HG02798 (cell line): Measurements from ENCODE around the gene TMEM126A.
A peak's percentile ranks its signal among the peaks of the same experiment; 100 is the strongest.
"Not testable (repeated sequence)": the region's sequence is repeated elsewhere in the genome, so short reads cannot be mapped to it uniquely, and the experiment has no call there.

Experiments
- ATAC-seq: cut with Tn5 transposase; IDR thresholded peaks from one replicate; pipeline ENCODE4 v1.9.1; 2021; ENCODE audit warnings: mild to moderate bottlenecking; ENCODE audit not compliant: unreplicated experiment, poor library complexity

The TMEM126A gene

DNA sequence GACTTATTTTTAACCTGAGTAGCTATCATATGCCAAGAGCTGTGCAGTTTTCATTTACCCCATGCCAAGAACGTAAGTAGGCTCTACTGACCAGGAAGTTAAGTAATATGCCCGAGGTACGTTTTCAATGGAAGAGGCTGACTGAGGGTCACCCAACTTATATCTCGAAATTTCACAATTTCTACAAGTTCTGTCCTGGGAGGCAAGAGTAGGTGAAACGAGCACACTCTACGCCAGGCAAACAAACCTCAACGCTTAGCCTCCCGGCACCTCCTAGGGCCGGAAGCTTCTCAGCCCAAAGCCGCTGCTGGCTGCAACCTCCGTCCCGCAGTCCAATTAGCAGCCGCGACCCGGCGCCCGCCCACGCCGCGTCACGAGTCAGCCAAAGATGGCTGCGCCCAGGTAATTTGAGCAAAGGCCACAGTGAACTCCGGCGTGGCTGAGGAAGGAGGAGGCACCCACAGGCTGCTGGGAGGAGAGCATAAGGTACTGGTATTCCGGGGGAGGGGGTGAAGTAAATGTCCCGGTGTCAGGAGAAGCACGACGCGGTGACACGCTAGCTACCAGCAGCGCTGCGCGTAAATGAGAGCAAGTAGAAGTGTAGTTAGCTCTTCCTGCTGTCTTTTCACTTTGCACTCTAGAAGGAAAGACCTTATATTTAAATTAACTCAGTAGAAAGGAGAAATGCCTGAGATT is at the start of gene TMEM126A:
TSS of gene TMEM126A (plus strand) at position 364 of the 696 bp plus-strand sequence. CDS start 2,289 bp downstream, outside the sequence.
- ATAC-seq: peak; percentile 100

DNA sequence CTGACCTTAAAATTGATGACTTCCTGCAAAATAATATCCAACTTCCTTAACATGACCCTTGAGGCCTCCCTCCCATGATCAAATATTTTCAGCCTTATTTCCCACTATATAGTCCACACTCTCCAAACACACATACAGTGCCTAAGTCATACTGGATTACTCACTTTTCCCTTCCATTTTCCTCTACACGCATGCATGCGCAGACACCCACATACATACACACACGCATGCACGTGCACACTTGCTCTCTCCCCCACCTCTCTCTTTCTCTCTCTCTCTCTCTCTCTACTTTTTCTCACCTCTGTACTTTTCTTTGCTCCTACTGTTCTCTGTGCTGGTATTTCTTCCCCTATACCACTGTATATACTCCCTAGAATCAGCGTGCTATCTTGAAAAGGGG is 48.7 kb upstream of the TMEM126A start:
- no peak for ATAC-seq

DNA sequence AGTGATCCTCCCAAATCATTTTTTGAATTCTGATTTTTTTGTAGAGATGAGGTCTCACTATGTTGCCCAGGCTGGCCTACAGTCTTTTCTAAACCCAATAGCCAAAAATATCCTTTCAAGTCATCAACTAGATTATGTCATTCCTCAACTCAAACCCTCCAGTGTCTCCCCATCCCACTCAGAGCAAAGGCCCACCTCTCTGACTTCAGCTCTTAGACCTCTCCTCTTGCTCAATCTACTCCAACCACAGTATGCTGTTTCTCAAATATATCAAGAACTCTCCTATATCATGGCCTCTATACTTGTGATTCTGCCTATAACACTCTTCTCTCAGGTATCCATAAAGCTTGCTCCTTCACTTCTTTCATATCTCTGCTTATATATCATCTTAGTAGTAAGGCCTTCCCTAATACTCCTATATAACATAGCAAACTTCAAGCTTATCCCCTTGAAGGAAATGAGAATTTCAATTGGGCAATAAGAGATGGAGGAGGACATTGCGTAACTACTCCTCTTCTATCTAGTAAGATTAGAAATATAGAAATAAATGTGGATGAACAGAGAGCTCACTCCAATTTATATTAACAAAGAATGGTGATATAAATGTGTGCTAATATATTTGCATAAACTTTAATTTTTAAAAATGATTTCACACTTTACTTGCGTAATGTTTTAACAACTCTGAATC is 45.1 kb upstream of the TMEM126A start:
- no peak for ATAC-seq

DNA sequence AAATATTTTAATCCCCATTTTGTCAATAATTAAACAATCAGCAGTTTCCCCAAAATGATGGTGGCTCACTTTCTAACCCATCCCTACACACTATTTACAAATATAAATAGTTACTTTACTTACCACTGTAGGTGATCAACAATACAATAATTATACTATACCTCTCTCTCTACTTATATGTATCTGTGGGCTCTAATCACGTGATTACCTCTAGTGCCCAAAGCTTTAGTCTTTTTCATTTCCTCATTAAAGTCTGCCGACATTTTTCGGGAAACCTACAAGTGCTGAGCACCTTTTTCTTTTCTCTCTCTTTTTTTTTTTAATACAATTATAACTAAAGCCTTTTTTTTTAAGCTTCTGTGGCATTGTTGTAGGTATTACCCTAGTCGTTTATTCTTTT is 44.5 kb upstream of the TMEM126A start:
- no peak for ATAC-seq

DNA sequence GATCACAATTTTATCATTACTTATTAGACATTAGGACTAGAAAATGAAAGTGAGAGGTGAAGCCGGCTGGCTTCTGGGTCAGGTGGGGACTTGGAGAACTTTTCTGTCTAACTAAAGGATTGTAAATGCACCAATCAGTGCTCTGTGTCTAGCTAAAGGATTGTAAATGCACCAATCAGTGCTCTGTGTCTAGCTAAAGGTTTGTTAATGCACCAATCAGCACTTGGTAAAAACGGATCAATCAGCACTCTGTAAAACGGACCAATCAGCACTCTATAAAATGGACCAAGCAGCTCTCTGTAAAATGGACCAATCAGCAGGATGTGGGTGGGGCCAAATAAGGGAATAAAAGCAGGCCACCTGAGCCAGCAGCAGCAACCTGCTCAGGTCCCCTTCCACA is 41.5 kb upstream of the TMEM126A start:
- not testable (repeated sequence) for ATAC-seq

DNA sequence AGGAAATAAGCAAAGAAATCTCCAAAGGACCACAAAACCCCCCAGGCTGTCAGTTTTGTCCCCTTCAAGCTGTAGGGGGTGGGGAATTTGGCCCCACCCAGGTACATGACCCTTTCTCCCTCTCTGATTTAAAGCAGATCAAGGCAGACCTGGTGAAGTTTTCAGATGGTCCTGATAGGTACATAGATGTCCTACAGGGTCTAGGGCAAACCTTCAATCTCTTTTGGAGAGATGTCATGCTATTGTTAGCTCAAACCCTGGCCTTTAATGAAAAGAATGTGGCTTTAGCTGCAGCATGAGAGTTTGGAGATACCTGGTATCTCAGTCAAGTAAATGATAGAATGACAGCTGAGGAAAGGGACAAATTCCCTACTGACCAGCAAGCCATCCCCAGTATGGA is 39.1 kb upstream of the TMEM126A start:
- ATAC-seq: not testable (repeated sequence)

DNA sequence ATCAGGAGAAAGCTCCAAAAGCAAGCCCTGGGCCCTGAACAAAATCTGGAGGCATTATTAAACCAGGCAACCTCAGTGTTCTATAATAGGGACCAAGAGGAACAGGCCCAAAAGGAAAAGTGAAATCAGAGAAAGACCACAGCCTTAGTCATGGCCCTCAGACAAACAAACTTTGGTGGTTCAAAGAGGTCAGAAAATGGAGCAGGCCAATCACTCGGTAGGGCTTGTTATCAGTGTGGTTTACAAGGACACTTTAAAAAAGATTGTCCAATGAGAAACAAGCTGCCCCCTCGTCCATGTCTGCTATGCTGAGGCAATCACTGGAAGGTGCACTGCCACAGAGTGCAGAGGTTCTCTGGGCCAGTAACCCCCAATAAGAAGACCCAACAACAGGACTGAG is 38.5 kb upstream of the TMEM126A start:
- ATAC-seq: not testable (repeated sequence)

DNA sequence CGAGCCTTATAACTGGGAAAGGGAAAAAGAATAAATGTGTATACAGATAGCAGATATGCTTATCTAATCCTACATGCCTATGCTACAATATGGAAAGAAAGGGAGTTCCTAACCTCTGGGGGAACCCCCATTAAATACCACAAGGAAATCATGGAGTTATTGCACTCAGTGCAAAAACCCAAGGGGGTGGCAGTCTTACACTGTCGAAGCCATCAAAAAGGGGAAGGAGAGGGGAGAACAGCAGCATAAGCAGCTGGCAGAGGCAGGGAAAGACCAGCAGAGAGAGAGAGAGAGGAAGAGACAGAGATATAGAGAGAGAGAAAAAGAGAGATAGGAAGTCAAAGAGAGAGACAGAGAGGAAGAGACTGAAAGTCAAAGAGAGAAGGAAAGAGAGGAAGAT is 36.1 kb upstream of the TMEM126A start:
- not testable (repeated sequence) for ATAC-seq

DNA sequence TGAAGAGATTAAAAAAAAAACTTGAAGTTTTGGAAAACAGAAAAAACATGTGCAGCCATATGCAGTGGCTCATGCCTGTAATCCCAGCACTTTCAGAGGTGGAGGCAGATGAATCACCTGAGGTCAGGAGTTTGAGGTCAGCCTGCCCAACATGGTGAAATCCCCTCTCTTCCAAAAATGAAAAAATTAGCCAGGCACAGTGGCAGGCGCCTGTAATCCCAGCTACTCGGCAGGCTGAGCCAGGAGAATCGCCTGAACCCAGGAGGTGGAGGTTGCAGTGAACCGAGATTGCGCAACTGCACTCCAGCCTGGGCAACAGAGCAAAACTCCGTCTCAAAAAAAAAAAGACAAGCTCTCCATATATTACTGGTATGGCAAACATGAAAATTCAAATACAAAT is 28.3 kb upstream of the TMEM126A start:
- no peak for ATAC-seq

DNA sequence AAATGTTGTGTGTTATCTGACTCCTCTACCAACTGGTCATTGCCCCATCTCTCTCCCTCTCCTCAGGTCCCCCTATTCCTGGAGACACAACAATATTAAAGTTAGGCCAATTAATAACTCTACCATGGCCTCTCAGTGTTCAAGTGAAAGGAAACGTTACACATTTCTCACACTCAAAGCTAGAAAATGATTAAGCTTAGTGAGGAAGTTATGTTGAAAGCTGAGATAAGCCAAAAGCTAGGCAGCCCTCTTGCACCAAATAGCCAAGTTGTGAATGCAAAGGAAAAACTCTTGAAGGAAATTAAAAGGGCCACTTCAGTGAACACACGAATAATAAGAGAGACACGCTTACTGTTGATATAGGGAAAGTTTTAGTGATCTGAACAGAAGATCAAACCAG is 27.5 kb upstream of the TMEM126A start:
- ATAC-seq: no peak

DNA sequence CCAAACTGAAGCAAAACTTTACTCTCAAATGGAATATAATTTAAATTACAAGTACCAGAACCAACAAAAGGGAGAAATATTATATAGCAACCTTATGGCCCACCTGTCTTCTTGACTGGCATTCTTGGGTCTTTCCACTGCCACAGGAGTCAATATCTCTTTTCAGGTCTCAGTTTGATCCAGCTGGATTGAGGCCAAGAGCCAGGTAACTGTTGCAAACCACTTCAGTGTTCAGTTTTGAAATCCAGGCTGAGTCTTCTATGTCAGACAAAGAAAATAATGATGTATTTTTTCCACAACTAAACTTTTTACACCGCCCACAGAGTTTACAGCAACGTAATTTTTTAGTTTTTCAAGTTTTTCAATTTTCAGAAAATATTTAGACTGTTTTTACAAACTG is 21.3 kb upstream of the TMEM126A start:
- no peak for ATAC-seq

DNA sequence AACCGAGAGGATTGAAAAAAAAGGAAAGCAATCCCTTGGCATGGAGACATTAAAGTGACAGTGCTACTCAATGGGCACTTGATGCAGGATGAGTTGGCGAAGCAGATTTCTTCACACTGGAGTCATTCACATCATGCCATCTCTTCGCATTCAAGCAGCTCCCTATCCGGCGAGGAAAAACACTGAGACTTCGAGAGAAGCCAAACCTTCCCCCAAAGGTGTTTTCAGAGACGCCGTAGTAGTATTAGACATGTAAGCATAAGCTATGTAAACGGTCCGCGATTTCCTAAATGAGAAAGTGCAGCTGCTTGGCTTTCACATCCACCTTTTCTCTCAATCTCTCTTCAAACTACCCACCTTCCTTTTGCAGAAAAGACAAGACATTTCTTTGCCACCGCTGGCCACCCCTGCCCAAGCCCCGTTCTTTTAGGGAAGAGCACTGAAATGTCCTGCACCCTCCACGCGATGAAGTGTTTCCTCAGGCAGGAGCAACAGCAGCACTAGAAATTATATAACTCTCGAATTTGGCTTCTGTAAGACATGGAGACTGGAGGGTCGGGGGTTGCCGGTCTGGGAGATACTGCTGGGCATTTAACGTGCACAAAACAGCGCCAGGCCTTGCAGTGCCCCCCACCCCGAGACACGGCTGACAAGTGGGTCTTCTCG is 20.3 kb upstream of the TMEM126A start, which contains the start of gene DLG2:
TSS of gene DLG2 (minus strand) at position 13 of the 666 bp plus-strand sequence.
- no peak for ATAC-seq

DNA sequence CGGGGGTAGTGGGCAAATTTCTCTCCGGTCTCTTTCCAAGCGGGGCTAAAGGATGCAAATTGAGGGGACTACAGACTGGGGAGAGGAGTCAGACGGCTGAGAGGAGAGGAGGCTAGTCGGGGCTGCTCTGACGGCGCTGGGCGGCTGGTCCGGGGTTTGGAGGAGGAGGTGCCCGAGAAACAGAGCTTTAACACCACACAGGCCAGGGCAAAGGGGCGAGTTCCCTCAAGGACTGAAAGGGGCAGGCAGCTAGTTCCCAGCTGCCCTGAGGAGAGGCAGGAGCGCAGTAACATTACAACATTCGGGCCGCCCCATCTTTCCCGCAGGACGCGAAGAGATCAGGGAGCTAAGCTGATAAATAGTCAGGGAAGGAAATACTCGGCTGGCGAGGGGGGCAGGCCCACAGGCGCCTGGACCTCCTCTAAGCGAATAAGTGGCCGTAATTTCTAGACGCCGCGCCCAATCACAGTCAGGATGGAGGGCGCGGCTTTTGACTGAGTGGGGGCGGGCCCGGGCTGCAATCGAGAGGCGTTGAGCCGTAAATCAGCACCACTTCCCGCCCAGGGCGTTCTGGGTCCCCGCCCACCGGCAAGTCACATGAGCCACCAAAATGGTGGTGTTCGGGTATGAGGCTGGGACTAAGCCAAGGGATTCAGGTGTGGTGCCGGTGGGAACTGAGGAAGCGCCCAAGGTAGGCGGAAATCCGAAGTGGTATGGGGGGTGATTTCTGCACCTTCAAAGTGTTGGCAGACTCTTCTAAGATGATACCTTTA is 19.6 kb upstream of the TMEM126A start, which contains the start of gene TMEM126B:
TSS of gene TMEM126B (plus strand) at position 596 of the 773 bp plus-strand sequence. CDS start at position 611, 15 bp downstream.
- peak; percentile 100 for ATAC-seq

DNA sequence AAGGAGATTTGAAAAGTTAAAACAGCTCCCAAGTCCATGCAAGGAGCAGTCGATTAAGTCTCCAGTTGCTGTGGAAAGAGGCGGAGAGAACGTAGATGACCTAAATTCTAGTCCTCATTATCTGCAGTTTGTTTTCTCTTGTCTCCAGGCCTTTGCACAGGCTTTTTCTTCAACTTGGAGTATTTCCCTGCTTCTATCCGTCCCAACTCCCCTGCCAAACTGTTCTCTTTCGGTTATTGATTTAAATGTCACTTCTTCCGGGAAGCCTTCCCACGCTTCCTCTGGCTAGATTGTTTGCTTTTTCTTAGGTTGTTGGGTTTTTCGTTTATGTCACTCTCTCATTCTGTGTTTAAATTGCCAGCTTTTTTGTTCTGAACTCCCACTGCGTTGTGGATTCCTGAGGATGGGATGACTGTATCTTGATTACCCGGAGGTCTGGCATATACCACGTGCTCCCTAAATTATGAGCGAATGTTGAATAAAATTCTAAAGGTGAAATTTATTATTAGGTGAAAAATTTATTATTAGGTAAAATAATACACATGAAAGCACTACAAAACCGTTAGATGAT is 18.9 kb upstream of the TMEM126A start:
- peak; percentile 10 for ATAC-seq

DNA sequence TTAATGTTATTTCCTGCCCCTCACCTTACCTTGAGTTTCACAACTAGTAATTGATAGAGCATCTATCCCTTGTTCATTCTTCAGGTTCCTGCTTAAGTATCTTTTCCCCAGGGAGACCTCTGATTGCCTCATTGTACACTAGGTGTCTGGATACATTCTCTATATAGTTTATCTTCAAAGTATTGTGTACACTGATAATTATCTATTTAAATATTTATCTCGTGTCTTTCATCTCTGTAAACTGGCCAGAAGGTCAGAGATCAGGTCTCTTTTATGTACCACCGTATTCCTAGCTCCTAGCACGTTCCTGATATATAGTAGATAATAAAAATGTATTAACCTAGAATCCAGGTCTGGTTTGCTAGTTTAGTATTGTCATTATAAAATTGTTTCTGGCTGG is 13.0 kb upstream of the TMEM126A start:
- ATAC-seq: no peak

DNA sequence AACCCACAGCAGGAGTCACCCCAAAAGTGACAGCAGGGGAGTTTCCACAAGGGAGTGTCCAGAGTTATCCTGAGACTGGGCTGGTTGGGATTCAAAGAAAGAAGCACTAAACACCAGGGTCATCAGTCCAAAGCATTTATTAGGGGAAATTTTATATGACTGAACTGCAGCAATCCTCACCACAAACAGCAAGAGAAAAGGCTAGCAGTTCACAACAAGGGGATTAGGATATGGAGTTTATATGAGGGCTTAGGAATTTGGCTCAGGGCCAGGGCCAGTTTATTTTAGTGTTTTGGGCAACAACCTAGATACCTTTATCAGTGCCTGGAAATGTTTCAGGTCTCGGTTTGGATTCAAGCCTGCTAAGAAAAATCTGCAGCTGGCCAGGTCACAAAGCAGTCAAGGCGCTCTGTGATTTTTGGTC is 4.6 kb upstream of the TMEM126A start:
- ATAC-seq: no peak

DNA sequence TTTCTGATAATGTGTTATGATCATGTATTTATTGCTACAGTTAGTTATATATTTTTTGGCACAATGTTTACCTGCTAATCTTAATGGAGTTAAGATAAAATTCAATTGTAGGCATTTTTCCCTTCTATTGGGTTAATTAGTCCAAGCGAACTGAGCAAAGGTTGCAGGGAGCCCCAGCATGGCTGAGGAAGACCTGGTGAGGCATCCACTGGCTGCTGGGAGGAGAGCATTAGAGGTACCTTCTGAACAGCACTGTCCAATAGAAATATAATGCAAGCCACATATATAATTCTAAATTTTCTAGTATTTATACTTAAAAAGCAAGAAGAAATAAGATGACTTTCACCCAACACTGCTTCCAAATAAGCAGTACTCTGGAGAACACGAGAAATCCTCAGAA is 689 bp upstream of the TMEM126A start:
- no peak for ATAC-seq

DNA sequence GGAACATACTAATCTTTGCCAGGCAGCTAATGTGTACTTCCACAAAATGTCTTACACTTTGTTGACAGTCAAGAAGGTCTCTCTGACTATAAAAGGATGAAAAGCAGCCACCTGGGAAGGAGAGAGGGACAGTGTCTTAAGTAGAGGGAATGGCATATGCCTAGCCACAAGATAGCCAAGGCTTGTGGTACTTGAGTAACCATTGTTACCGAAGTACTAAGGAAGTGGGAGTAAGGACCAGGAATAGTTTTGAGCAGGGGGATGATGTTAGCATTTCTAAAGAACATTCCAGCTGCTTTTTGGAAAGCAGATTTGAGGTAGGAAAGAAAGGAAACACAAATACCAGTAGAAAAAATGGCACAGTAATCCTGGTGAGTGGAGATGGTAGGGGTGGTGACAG is 3.4 kb downstream of the TMEM126A start:
- no peak for ATAC-seq

DNA sequence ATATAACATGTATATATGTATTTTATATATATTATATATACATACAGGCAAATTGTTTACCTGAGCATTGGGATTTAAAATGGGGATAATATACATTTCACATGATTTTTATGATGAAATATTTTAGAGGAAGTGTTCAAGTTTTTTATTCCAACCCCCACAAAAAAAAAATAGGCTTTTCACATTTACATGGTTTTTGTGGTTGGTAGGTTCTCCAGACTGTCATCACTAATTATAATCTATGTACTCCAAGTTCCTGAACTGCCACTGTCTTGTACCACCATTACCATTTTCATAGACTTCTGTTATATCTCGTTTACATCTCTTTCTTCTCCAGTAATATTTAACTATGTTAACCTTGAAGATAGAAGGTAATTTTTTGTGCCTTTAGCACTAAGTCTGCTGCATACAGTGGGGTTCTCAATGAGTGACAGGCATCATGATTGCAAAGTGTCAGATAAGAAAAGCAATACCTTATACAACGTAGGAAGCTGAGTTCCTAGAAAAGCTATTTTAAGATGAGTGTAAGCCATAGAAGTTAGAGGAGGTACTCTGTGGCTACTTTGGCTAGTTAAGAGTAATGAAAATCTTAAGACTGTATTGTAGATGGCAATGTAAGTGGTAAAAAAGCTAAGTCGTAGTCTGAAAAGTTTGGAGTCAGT is 5.2 kb downstream of the TMEM126A start:
- no peak for ATAC-seq

DNA sequence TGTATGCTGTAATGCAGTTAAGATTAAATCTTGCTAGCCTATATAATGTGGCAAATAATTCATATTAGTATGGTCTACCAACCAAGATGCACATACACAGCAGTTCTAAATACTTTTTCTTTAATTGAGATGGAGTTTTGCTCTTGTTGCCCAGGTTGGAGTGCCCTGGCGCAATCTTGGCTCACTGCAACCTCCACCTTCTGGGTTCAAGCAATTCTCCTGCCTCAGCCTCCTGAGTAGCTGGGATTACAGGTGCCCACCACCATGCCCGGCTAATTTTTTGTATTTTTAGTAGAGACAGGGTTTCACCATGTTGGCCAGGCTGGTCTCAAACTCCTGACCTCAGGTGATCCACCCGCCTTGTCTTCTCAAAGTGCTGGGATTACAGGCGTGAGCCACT is 6.6 kb downstream of the TMEM126A start:
- ATAC-seq: not testable (repeated sequence)
